AG04450 (cell line): ENCODE results near the gene TFAP2A. TPM values are rescaled to one million over a fixed set of nuclear protein-coding genes. Genes with fewer than 3 reads are reported as not detected.

Experiments used
- CTCF ChIA-PET: fragments of 300-600, 350-600 bp; formaldehyde crosslinking; extraction: SDS; loops from one replicate; lab custom pipeline; 2022; ENCODE audit warnings: antibody characterized with exemption, inconsistent platforms; lab: Charles Lee
- POLR2A ChIA-PET: fragments of 350-600 bp; formaldehyde crosslinking; extraction: SDS; loops from one replicate; lab custom pipeline; 2021; ENCODE audit warnings: antibody characterized with exemption, inconsistent platforms; lab: Yijun Ruan, JAX
- DNase-seq: peaks from one replicate; pipeline ENCODE4 v3.0.0-alpha.2; 2011; ENCODE audit warnings: low read depth, low spot score
- H3K27ac ChIP-seq: one replicate; pipeline ENCODE4 v1.5.1; 2012; ENCODE audit warnings: low read depth, low read length, control low read depth
- H3K27me3 ChIP-seq: one replicate; pipeline ENCODE4 v1.6.0; 2012; ENCODE audit warnings: low read length; ENCODE audit not compliant: control insufficient read depth, insufficient read depth
- H3K4me3 ChIP-seq: 2 replicates; pipeline ENCODE4 v1.5.1; 2011; ENCODE audit warnings: mild to moderate bottlenecking, low read depth, low read length, control low read depth
- H3K9me3 ChIP-seq: 2 replicates; pipeline ENCODE4 v1.5.1; 2012; ENCODE audit warnings: low read length; ENCODE audit not compliant: control insufficient read depth, insufficient read depth
- CTCF ChIP-seq: IDR thresholded peaks from 2 replicates; pipeline ENCODE4 v1.5.1; 2011; ENCODE audit warnings: low read depth, low read length, control low read depth, inconsistent platforms
- polyA plus RNA-seq: library from polyadenylated mRNA; depleted of rRNA; stranded (reverse); fragments of >200 nt; gene quantifications from 2 replicates; pipeline ENCODE4 v1.2.3, GENCODE V29; 2011

The TFAP2A gene
- polyA plus RNA-seq, 1 experiment: 2.3 TPM

GRCh38 chr6:10369896-10370295, 45.0 kb downstream of the TFAP2A start:
- Histone ChIP-seq H3K27ac (no peak overlapping the region), H3K27me3 (no peaks in the 10 kb centered on the region), H3K4me3 (no peak overlapping the region), H3K9me3 (no peaks in the 10 kb centered on the region)
- no peak for DNase-seq
- ChIA-PET CTCF (no interaction called here), POLR2A (no interaction called here)
- TF ChIP-seq CTCF: no peak

GRCh38 chr6:10368861-10369260, 46.0 kb downstream of the TFAP2A start:
- DNase-seq: no peak
- H3K9me3 ChIP-seq: no peaks in the 10 kb centered on the region
- H3K27ac ChIP-seq: no peak overlapping the region
- TF ChIP-seq CTCF: no peak
- H3K4me3 ChIP-seq: no peak overlapping the region
- H3K27me3 ChIP-seq: no peaks in the 10 kb centered on the region
- CTCF ChIA-PET: no interaction called here
- POLR2A ChIA-PET: no interaction called here

GRCh38 chr6:10363911-10364310, 51.0 kb downstream of the TFAP2A start:
- POLR2A ChIA-PET: no interaction called here
- TF ChIP-seq CTCF: no peak
- CTCF ChIA-PET: no interaction called here
- H3K4me3 ChIP-seq: no peak overlapping the region
- peaks cover 4% of the 10 kb centered on the region for H3K9me3 ChIP-seq
- H3K27ac ChIP-seq: no peak overlapping the region
- DNase-seq: no peak
- H3K27me3 ChIP-seq: no peaks in the 10 kb centered on the region

- no peak for TF ChIP-seq CTCF
- H3K27ac ChIP-seq: no peak overlapping the region
- ChIA-PET CTCF (no interaction called here), POLR2A (no interaction called here)
- H3K4me3 ChIP-seq: no peak overlapping the region
- H3K27me3 ChIP-seq: no peaks in the 10 kb centered on the region
- no peak for DNase-seq
- peaks cover 11% of the 10 kb centered on the region for H3K9me3 ChIP-seq
Observed at GRCh38 chr6:10362300-10362699, 52.6 kb downstream of the TFAP2A start.

GRCh38 chr6:10361428-10361827, 53.4 kb downstream of the TFAP2A start:
- Histone ChIP-seq H3K4me3 (no peak overlapping the region), H3K27ac (no peak overlapping the region), H3K9me3 (peaks cover 11% of the 10 kb centered on the region), H3K27me3 (no peaks in the 10 kb centered on the region)
- DNase-seq: no peak
- ChIA-PET POLR2A (no interaction called here), CTCF (no interaction called here)
- no peak for TF ChIP-seq CTCF
